Measurements from ENCODE around the gene CCDC88B. TPM values are rescaled to one million over a fixed set of nuclear protein-coding genes. Genes with fewer than 3 reads are reported as not detected.

The CCDC88B gene
- total and polyA plus RNA-seq, 9 of the 15 experiments (the other 6 are each of a cell fraction or from before 2014, with no cell fraction given) = 0.13 to 18.1 (median 7.9) TPM

DNA sequence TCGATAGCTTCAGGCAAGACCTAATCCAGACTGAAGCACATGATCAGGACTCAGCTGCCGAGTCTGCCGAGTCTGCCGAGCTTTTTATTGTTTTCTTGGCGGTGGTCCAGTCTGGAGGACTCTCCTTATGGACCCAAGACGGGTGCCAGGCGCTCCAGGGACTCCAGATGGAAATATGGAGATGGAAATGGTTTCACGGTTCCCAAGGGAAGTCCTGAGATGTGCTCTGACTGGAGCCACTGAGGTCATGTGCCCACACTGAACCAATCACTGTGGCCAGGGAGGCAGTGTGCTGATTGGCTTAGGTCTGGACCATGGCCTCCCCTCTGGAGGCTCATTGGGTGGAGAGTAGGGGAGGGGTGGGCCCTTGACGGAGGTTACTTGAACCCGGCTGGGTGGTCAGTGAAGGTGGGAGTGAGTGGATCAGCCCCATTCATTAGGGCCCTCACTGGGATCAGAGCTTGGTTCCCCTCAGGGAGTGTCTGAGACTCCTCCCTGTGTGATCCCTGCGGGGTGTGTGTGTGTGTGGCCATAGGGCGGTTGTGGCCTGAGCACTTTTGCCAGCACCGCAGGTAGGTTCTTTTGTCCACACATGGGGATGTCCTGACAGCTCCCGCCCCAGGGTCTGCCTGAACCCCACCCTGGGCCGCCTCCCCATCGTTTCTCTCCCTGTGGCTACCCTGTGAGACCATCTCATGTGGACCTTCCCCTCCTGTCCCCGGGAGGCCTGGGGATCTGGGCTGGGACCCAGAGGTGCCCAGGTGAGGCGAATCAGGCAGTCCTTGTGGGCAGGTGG lies 33.0 kb downstream of the CCDC88B start (continued):
- TF ChIP-seq, protein P1, sequence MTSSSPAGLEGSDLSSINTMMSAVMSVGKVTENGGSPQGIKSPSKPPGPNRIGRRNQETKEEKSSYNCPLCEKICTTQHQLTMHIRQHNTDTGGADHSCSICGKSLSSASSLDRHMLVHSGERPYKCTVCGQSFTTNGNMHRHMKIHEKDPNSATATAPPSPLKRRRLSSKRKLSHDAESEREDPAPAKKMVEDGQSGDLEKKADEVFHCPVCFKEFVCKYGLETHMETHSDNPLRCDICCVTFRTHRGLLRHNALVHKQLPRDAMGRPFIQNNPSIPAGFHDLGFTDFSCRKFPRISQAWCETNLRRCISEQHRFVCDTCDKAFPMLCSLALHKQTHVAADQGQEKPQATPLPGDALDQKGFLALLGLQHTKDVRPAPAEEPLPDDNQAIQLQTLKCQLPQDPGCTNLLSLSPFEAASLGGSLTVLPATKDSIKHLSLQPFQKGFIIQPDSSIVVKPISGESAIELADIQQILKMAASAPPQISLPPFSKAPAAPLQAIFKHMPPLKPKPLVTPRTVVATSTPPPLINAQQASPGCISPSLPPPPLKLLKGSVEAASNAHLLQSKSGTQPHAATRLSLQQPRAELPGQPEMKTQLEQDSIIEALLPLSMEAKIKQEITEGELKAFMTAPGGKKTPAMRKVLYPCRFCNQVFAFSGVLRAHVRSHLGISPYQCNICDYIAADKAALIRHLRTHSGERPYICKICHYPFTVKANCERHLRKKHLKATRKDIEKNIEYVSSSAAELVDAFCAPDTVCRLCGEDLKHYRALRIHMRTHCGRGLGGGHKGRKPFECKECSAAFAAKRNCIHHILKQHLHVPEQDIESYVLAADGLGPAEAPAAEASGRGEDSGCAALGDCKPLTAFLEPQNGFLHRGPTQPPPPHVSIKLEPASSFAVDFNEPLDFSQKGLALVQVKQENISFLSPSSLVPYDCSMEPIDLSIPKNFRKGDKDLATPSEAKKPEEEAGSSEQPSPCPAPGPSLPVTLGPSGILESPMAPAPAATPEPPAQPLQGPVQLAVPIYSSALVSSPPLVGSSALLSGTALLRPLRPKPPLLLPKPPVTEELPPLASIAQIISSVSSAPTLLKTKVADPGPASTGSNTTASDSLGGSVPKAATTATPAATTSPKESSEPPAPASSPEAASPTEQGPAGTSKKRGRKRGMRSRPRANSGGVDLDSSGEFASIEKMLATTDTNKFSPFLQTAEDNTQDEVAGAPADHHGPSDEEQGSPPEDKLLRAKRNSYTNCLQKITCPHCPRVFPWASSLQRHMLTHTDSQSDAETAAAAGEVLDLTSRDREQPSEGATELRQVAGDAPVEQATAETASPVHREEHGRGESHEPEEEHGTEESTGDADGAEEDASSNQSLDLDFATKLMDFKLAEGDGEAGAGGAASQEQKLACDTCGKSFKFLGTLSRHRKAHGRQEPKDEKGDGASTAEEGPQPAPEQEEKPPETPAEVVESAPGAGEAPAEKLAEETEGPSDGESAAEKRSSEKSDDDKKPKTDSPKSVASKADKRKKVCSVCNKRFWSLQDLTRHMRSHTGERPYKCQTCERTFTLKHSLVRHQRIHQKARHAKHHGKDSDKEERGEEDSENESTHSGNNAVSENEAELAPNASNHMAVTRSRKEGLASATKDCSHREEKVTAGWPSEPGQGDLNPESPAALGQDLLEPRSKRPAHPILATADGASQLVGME (CRISPR knock-in tag; IDR thresholded peaks at IDR 0.05) = no peak
- TF ChIP-seq RBM25 (IDR thresholded peaks at IDR 0.05; ENCODE audit: low read depth, low read length, severe bottlenecking) (peak; percentile 89), MECOM (CRISPR knock-in tag; IDR thresholded peaks at IDR 0.05) (no peak), NRF1 (conservative IDR thresholded peaks at IDR 0.05 in 1 of 2, IDR thresholded peaks at IDR 0.05 in 1 of 2) (peak in 1 of 2 experiments; percentile 39; a peak in 2 of 4 replicates), EGR1 (conservative IDR thresholded peaks at IDR 0.05) (no peak), GABPA (tag; conservative IDR thresholded peaks at IDR 0.05; ENCODE audit: low read depth) (no peak), GATAD2B (IDR thresholded peaks at IDR 0.05; ENCODE audit: borderline replicate concordance) (no peak), HDAC6 (IDR thresholded peaks at IDR 0.05; ENCODE audit: low read depth, low read length) (no peak), GTF2E2 (tag; IDR thresholded peaks at IDR 0.05) (no peak), PHB (CRISPR knock-in tag; IDR thresholded peaks at IDR 0.05) (no peak), EP400 (IDR thresholded peaks at IDR 0.05) (no peak), TCFL5 (CRISPR knock-in tag; conservative IDR thresholded peaks at IDR 0.05) (no peak), ZNF263 (CRISPR knock-in tag; IDR thresholded peaks at IDR 0.05; ENCODE audit: borderline replicate concordance) (0 out of 2 replicates have a peak, but pooled peaks have one; percentile 52), ZBTB1 (CRISPR knock-in tag; IDR thresholded peaks at IDR 0.05; ENCODE audit: borderline replicate concordance, low read depth) (0 out of 2 replicates have a peak, but pooled peaks have one; percentile 32)
- TF ChIP-seq, protein P2, sequence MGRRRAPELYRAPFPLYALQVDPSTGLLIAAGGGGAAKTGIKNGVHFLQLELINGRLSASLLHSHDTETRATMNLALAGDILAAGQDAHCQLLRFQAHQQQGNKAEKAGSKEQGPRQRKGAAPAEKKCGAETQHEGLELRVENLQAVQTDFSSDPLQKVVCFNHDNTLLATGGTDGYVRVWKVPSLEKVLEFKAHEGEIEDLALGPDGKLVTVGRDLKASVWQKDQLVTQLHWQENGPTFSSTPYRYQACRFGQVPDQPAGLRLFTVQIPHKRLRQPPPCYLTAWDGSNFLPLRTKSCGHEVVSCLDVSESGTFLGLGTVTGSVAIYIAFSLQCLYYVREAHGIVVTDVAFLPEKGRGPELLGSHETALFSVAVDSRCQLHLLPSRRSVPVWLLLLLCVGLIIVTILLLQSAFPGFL (CRISPR knock-in tag; IDR thresholded peaks at IDR 0.05) = peak; percentile 93; the same call in 1 of the 2 replicates
- TF ChIP-seq, protein P3, sequence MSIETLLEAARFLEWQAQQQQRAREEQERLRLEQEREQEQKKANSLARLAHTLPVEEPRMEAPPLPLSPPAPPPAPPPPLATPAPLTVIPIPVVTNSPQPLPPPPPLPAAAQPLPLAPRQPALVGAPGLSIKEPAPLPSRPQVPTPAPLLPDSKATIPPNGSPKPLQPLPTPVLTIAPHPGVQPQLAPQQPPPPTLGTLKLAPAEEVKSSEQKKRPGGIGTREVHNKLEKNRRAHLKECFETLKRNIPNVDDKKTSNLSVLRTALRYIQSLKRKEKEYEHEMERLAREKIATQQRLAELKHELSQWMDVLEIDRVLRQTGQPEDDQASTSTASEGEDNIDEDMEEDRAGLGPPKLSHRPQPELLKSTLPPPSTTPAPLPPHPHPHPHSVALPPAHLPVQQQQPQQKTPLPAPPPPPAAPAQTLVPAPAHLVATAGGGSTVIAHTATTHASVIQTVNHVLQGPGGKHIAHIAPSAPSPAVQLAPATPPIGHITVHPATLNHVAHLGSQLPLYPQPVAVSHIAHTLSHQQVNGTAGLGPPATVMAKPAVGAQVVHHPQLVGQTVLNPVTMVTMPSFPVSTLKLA (conservative IDR thresholded peaks at IDR 0.05) = no peak
- TF ChIP-seq, protein P4, sequence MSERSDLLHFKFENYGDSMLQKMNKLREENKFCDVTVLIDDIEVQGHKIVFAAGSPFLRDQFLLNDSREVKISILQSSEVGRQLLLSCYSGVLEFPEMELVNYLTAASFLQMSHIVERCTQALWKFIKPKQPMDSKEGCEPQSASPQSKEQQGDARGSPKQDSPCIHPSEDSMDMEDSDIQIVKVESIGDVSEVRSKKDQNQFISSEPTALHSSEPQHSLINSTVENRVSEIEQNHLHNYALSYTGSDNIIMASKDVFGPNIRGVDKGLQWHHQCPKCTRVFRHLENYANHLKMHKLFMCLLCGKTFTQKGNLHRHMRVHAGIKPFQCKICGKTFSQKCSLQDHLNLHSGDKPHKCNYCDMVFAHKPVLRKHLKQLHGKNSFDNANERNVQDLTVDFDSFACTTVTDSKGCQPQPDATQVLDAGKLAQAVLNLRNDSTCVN (CRISPR knock-in tag; IDR thresholded peaks at IDR 0.05) = peak; percentile 6; the same call in 1 of the 2 replicates
